Measurements from ENCODE around the gene CEP112.

DNA sequence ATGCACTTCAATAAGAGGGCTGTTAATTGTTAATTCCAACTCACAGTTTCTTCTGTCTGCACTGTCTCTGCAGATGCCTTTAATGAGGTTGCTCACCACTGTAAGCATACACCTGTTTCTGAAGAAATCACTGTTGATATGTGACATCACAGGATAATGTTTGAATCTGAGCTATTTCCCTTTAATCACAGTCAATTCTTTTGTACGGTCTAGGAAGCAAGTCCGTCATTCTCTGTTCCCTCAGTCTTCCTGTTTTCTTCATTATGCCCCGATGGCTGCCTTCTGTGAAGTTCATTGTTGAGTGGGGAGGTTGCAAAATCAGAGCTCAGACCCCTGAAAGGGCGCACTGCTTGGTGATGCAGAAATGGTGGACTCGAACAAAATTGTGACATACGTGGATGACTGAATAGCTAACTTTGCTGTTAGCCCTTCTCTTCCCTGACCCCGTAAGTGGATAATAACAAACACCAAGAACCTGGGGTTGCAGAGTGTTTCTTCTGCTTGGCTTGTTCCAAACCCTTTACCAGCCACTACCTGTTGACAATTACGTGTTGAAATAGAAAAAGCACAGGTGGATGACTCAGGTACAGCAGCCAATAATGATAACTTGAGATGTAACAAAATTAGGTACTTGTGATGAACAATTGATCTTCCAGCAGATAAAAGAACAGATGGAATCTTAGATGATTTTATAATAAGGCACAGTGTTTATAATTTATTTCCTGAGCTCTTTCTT is 558.6 kb downstream of the CEP112 start:
- TF ChIP-seq, protein P1, sequence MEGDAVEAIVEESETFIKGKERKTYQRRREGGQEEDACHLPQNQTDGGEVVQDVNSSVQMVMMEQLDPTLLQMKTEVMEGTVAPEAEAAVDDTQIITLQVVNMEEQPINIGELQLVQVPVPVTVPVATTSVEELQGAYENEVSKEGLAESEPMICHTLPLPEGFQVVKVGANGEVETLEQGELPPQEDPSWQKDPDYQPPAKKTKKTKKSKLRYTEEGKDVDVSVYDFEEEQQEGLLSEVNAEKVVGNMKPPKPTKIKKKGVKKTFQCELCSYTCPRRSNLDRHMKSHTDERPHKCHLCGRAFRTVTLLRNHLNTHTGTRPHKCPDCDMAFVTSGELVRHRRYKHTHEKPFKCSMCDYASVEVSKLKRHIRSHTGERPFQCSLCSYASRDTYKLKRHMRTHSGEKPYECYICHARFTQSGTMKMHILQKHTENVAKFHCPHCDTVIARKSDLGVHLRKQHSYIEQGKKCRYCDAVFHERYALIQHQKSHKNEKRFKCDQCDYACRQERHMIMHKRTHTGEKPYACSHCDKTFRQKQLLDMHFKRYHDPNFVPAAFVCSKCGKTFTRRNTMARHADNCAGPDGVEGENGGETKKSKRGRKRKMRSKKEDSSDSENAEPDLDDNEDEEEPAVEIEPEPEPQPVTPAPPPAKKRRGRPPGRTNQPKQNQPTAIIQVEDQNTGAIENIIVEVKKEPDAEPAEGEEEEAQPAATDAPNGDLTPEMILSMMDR (optimal IDR thresholded peaks at IDR 0.05 in 1 of 3, IDR thresholded peaks at IDR 0.05 in 1 of 3, conservative IDR thresholded peaks at IDR 0.05 in 1 of 3; ENCODE audit: extremely low read depth in 1 of 3, insufficient read depth in 2 of 3, low read length in 3 of 3) = no peak
- TF ChIP-seq EZH2 (IDR thresholded peaks at IDR 0.05; ENCODE audit: low read length) = no peak

Data from keratinocyte (primary cell).